Measurements from ENCODE around the gene PSMA6. TPM values are rescaled to one million over a fixed set of nuclear protein-coding genes. Genes with fewer than 3 reads are reported as not detected.
A peak's percentile ranks its signal among the peaks of the same experiment; 100 is the strongest.

The PSMA6 gene
- total and polyA plus RNA-seq, 10 of the 15 experiments (the other 5 are each of a cell fraction or from before 2014, with no cell fraction given): 267 to 1,363 (median 402) TPM

GRCh38 chr14:35341454-35341750 is 49.2 kb downstream of the PSMA6 start (continued):
- TF ChIP-seq RAD51 (IDR thresholded peaks at IDR 0.05): no peak
- no peak for TF ChIP-seq RBBP5 (conservative IDR thresholded peaks at IDR 0.05)
- TF ChIP-seq, protein P1, sequence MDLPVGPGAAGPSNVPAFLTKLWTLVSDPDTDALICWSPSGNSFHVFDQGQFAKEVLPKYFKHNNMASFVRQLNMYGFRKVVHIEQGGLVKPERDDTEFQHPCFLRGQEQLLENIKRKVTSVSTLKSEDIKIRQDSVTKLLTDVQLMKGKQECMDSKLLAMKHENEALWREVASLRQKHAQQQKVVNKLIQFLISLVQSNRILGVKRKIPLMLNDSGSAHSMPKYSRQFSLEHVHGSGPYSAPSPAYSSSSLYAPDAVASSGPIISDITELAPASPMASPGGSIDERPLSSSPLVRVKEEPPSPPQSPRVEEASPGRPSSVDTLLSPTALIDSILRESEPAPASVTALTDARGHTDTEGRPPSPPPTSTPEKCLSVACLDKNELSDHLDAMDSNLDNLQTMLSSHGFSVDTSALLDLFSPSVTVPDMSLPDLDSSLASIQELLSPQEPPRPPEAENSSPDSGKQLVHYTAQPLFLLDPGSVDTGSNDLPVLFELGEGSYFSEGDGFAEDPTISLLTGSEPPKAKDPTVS (IDR thresholded peaks at IDR 0.05; ENCODE audit: low read depth, low read length): no peak
- no peak for TF ChIP-seq ASH2L (IDR thresholded peaks at IDR 0.05; ENCODE audit: borderline replicate concordance, low read depth)
- TF ChIP-seq LARP7 (IDR thresholded peaks at IDR 0.05): no peak
- TF ChIP-seq IKZF1 (conservative IDR thresholded peaks at IDR 0.05): no peak
- no peak for TF ChIP-seq EED (IDR thresholded peaks at IDR 0.05; ENCODE audit: low read depth)
- TF ChIP-seq STAT1 (conservative IDR thresholded peaks at IDR 0.05): no peak

- H3K36me3 ChIP-seq (ENCODE audit: control insufficient read depth in 2 of 2, insufficient read depth in 2 of 2, low read length in 1 of 2): no peaks in the 10 kb centered on the region
- no peak for DNase-seq (ENCODE audit: low read depth, low spot score)
- intact Hi-C loops (cut with micrococcal nuclease; ENCODE audit: unreplicated experiment): no loop called here
- TF ChIP-seq PML (IDR thresholded peaks at IDR 0.05; ENCODE audit: low read length): no peak
- no peak for TF ChIP-seq SMARCA5 (IDR thresholded peaks at IDR 0.05)
- no peak for TF ChIP-seq TCF7 (IDR thresholded peaks at IDR 0.05; ENCODE audit: borderline replicate concordance)
- no peak for TF ChIP-seq SRF (IDR thresholded peaks at IDR 0.05; ENCODE audit: low read depth in 2 of 2, low read length in 2 of 2)
- TF ChIP-seq, protein P2, sequence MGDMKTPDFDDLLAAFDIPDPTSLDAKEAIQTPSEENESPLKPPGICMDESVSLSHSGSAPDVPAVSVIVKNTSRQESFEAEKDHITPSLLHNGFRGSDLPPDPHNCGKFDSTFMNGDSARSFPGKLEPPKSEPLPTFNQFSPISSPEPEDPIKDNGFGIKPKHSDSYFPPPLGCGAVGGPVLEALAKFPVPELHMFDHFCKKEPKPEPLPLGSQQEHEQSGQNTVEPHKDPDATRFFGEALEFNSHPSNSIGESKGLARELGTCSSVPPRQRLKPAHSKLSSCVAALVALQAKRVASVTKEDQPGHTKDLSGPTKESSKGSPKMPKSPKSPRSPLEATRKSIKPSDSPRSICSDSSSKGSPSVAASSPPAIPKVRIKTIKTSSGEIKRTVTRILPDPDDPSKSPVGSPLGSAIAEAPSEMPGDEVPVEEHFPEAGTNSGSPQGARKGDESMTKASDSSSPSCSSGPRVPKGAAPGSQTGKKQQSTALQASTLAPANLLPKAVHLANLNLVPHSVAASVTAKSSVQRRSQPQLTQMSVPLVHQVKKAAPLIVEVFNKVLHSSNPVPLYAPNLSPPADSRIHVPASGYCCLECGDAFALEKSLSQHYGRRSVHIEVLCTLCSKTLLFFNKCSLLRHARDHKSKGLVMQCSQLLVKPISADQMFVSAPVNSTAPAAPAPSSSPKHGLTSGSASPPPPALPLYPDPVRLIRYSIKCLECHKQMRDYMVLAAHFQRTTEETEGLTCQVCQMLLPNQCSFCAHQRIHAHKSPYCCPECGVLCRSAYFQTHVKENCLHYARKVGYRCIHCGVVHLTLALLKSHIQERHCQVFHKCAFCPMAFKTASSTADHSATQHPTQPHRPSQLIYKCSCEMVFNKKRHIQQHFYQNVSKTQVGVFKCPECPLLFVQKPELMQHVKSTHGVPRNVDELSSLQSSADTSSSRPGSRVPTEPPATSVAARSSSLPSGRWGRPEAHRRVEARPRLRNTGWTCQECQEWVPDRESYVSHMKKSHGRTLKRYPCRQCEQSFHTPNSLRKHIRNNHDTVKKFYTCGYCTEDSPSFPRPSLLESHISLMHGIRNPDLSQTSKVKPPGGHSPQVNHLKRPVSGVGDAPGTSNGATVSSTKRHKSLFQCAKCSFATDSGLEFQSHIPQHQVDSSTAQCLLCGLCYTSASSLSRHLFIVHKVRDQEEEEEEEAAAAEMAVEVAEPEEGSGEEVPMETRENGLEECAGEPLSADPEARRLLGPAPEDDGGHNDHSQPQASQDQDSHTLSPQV (IDR thresholded peaks at IDR 0.05): no peak
- TF ChIP-seq POLR2AphosphoS2 (IDR thresholded peaks at IDR 0.05; ENCODE audit: low read depth, low read length): no peak
- TF ChIP-seq ZNF622 (IDR thresholded peaks at IDR 0.05): no peak
- no peak for TF ChIP-seq CBX5 (IDR thresholded peaks at IDR 0.05; ENCODE audit: low read depth)
- TF ChIP-seq ZSCAN29 (IDR thresholded peaks at IDR 0.05): no peak
- no peak for TF ChIP-seq SMAD1 (IDR thresholded peaks at IDR 0.05; ENCODE audit: low read depth, partially characterized antibody)
- TF ChIP-seq TARDBP (IDR thresholded peaks at IDR 0.05; ENCODE audit: borderline replicate concordance): no peak
- TF ChIP-seq RELA (IDR thresholded peaks at IDR 0.05; ENCODE audit: borderline replicate concordance, partially characterized antibody): no peak
- no peak for TF ChIP-seq CREM (IDR thresholded peaks at IDR 0.05; ENCODE audit: low read depth)
- TF ChIP-seq KDM1A (IDR thresholded peaks at IDR 0.05; ENCODE audit: borderline replicate concordance): no peak
Observed at GRCh38 chr14:35341751-35342488, 49.7 kb downstream of the PSMA6 start.

More at GRCh38 chr14:35341751-35342488, 49.7 kb downstream of the PSMA6 start:
- SMC1A ChIA-PET (ENCODE audit: uncharacterized antibody, unreplicated experiment): interaction anchor here (1.5 kb wide), 1 partner anchor 42 kb away, joined by 3 read pairs; no protein-coding TSS in a partner anchor
- Histone ChIP-seq H3K27me3 (replicated peaks in 1 of 2; ENCODE audit: control insufficient read depth in 2 of 2, insufficient read depth in 2 of 2, low read length in 1 of 2) (no peaks in the 10 kb centered on the region), H2AFZ (ENCODE audit: control insufficient read depth, low read depth, low read length) (0 out of 2 replicates have a peak overlapping the region, but pooled peaks have one; percentile 16), H3K79me2 (ENCODE audit: control insufficient read depth, insufficient read depth, low read length) (no peaks in the 10 kb centered on the region), H4K20me1 (ENCODE audit: control insufficient read depth, insufficient read depth) (no peaks in the 10 kb centered on the region), H3K4me3 (no peak overlapping the region), H3K4me1 (ENCODE audit: control insufficient read depth, insufficient read depth, low read length) (peaks cover 13% of the 10 kb centered on the region), H3K9ac (ENCODE audit: control insufficient read depth, insufficient read depth, low read length) (no peak overlapping the region), H3K27ac (ENCODE audit: control insufficient read depth, insufficient read depth) (no peak overlapping the region), H3K9me3 (replicated peaks; ENCODE audit: control insufficient read depth, insufficient read depth, low read length) (no peaks in the 10 kb centered on the region), H3K4me2 (ENCODE audit: control insufficient read depth, insufficient read depth) (no peak overlapping the region)
- peak; percentile 48 for ATAC-seq
- no peak for FAIRE-seq
- in situ Hi-C loops (cut with MboI): no loop called here
- POLR2A ChIA-PET: no interaction called here
- WGBS (ENCODE audit: insufficient coverage, insufficient replicate concordance, low lambda C conversion rate, missing lambda C conversion rate): 61% methylated on average over 25 of the region's 25 CpGs
- RAD21 ChIA-PET (ENCODE audit: unreplicated experiment): no interaction called here
- CTCF ChIA-PET: interaction anchor here (1.5 kb wide), 1 partner anchor 9 kb away, joined by 3 read pairs; no protein-coding TSS in a partner anchor
- BruUV-seq (replicated peaks): no TSS peak

Measured in GM12878 (cell line).